Effector CD8-positive, alpha-beta T cell (primary cell): ENCODE results near the gene NSMCE1.

Experiments
- DNase-seq: peaks from one replicate; lab custom pipeline; 2025; lab: John Stamatoyannopoulos, UW

The NSMCE1 gene

GRCh38 chr16:27243725-27244362 is 24.7 kb downstream of the NSMCE1 start:
- DNase-seq = no peak

GRCh38 chr16:27242868-27243590 is 25.5 kb downstream of the NSMCE1 start:
- DNase-seq = no peak

GRCh38 chr16:27242398-27242797 is 26.2 kb downstream of the NSMCE1 start:
- no peak for DNase-seq

- DNase-seq = no peak
These were observed 26.9 kb downstream of the NSMCE1 start for GRCh38 chr16:27241658-27242057.

GRCh38 chr16:27240948-27241531 is 27.5 kb downstream of the NSMCE1 start:
- no peak for DNase-seq

- no peak for DNase-seq
These were observed 28.5 kb downstream of the NSMCE1 start for GRCh38 chr16:27239906-27240655.

GRCh38 chr16:27239026-27239425 is 29.5 kb downstream of the NSMCE1 start:
- no peak for DNase-seq

GRCh38 chr16:27238591-27238990 is 30.0 kb downstream of the NSMCE1 start:
- no peak for DNase-seq

GRCh38 chr16:27238016-27238587 is 30.5 kb downstream of the NSMCE1 start:
- DNase-seq = no peak

GRCh38 chr16:27237219-27238015 is 31.2 kb downstream of the NSMCE1 start:
- DNase-seq = peak; percentile 33

- no peak for DNase-seq
These were observed 31.8 kb downstream of the NSMCE1 start for GRCh38 chr16:27236635-27237218.

GRCh38 chr16:27235938-27236245 is 32.7 kb downstream of the NSMCE1 start:
- DNase-seq = no peak

GRCh38 chr16:27235055-27235937 is 33.3 kb downstream of the NSMCE1 start:
- peak; percentile 75 for DNase-seq

- DNase-seq = no peak
These were observed 34.0 kb downstream of the NSMCE1 start for GRCh38 chr16:27234603-27235002.

- DNase-seq = no peak
These were observed 34.4 kb downstream of the NSMCE1 start for GRCh38 chr16:27234171-27234570.

GRCh38 chr16:27233731-27234130 is 34.8 kb downstream of the NSMCE1 start:
- no peak for DNase-seq

- DNase-seq = no peak
These were observed 35.5 kb downstream of the NSMCE1 start for GRCh38 chr16:27232901-27233625.

- DNase-seq = no peak
These were observed 36.3 kb downstream of the NSMCE1 start for GRCh38 chr16:27232061-27232900.

- DNase-seq = no peak
These were observed 36.9 kb downstream of the NSMCE1 start for GRCh38 chr16:27231692-27232060.
